GM18951 (cell line): ENCODE measurements around the gene AVPR1B.

Experiments
- POLR2A ChIP-seq: IDR thresholded peaks from 4 replicates; pipeline ENCODE4 v1.6.1; 2011; ENCODE audit warnings: mild to moderate bottlenecking; ENCODE audit not compliant: insufficient read length, insufficient read depth; ENCODE audit errors: extremely low read depth
- in situ Hi-C: fragments of 300-500 bp; cut with MboI; formaldehyde crosslinking; loops from one replicate; pipeline ENCODE4 v1.12.0; 2022; ENCODE audit warnings: low sequenced_read_pairs, mixed read lengths, inconsistent platforms; ENCODE audit not compliant: unreplicated experiment

Gene AVPR1B

GRCh38 chr1:206108635-206109034 lies 8.6 kb downstream of the AVPR1B start:
- TF ChIP-seq POLR2A: no peak
- in situ Hi-C loops: loop anchor here (5.0 to 10.0 kb wide), 2 partner anchors 71 to 124 kb away; no protein-coding TSS in a partner anchor

- in situ Hi-C loops: loop anchor here (5.0 to 10.0 kb wide), 2 partner anchors 70 to 122 kb away; no protein-coding TSS in a partner anchor
- no peak for TF ChIP-seq POLR2A
Observed at GRCh38 chr1:206107168-206107544, 10.0 kb downstream of the AVPR1B start.

GRCh38 chr1:206106328-206107167 lies 10.6 kb downstream of the AVPR1B start:
- in situ Hi-C loops: loop anchor here (5.0 to 10.0 kb wide), 2 partner anchors 69 to 122 kb away; no protein-coding TSS in a partner anchor
- TF ChIP-seq POLR2A: no peak

- in situ Hi-C loops: loop anchor here (5.0 to 10.0 kb wide), 2 partner anchors 68 to 121 kb away; no protein-coding TSS in a partner anchor
- no peak for TF ChIP-seq POLR2A
Observed at GRCh38 chr1:206105464-206105995, 11.7 kb downstream of the AVPR1B start.

- no peak for TF ChIP-seq POLR2A
- in situ Hi-C loops: loop anchor here (10.0 kb wide), 1 partner anchor 119 kb away; no protein-coding TSS in a partner anchor
Observed at GRCh38 chr1:206103979-206104378, 13.2 kb downstream of the AVPR1B start.

GRCh38 chr1:206102292-206102936 lies 14.8 kb downstream of the AVPR1B start:
- in situ Hi-C loops: loop anchor here (10.0 kb wide), 1 partner anchor 118 kb away; no protein-coding TSS in a partner anchor
- no peak for TF ChIP-seq POLR2A

GRCh38 chr1:206101351-206102045 lies 15.7 kb downstream of the AVPR1B start:
- no peak for TF ChIP-seq POLR2A
- in situ Hi-C loops: loop anchor here (10.0 kb wide), 1 partner anchor 117 kb away; no protein-coding TSS in a partner anchor

GRCh38 chr1:206100226-206100815 lies 16.9 kb downstream of the AVPR1B start:
- no peak for TF ChIP-seq POLR2A
- in situ Hi-C loops: loop anchor here (10.0 kb wide), 1 partner anchor 116 kb away; no protein-coding TSS in a partner anchor

- in situ Hi-C loops: no loop called here
- no peak for TF ChIP-seq POLR2A
Observed at GRCh38 chr1:206098242-206098919, 18.8 kb downstream of the AVPR1B start.

- in situ Hi-C loops: no loop called here
- TF ChIP-seq POLR2A: no peak
Observed at GRCh38 chr1:206097381-206097780, 19.8 kb downstream of the AVPR1B start.

- no peak for TF ChIP-seq POLR2A
- in situ Hi-C loops: no loop called here
Observed at GRCh38 chr1:206094024-206094423, 23.2 kb downstream of the AVPR1B start.

GRCh38 chr1:206089341-206089740 lies 27.8 kb downstream of the AVPR1B start:
- TF ChIP-seq POLR2A: no peak
- in situ Hi-C loops: no loop called here

GRCh38 chr1:206087091-206087490 lies 30.1 kb downstream of the AVPR1B start:
- in situ Hi-C loops: no loop called here
- no peak for TF ChIP-seq POLR2A
